SK-N-SH (cell line): ENCODE data around the gene STAMBP. TPM values are rescaled to one million over a fixed set of nuclear protein-coding genes. Genes with fewer than 3 reads are reported as not detected.
A peak's percentile ranks its signal among the peaks of the same experiment; 100 is the strongest.

Experiments
- CTCF ChIA-PET: fragments of 300-600, 350-600 bp; formaldehyde crosslinking; extraction: SDS; loops from one replicate; lab custom pipeline; 2021; lab: Yijun Ruan, JAX
- POLR2A ChIA-PET: fragments of 350-600 bp; sonication (Branson Sonifier 250); formaldehyde crosslinking; extraction: SDS; loops from one replicate; lab custom pipeline; 2020; ENCODE audit warnings: antibody characterized with exemption, inconsistent platforms; lab: Yijun Ruan, JAX
- DNase-seq: peaks from one replicate; pipeline ENCODE4 v3.0.0; 2012
- H2AFZ ChIP-seq: fragments of 200-600 bp; sonication (generic); 2 replicates; pipeline ENCODE4 v1.8.1; 2016; ENCODE audit warnings: antibody characterized with exemption, mild to moderate bottlenecking, low read depth
- H3F3A ChIP-seq: fragments of 200-600 bp; sonication (generic); replicated peaks from 2 replicates; pipeline ENCODE3; 2016; ENCODE audit warnings: antibody characterized with exemption, mild to moderate bottlenecking; ENCODE audit not compliant: insufficient read depth
- H3K27ac ChIP-seq, 2 experiments: fragments of 200-500 bp in 1 of 2; fragments of 200-600 bp in 1 of 2; sonication (Bioruptor generic) in 1 of 2; sonication (generic), shearing (Covaris generic) in 1 of 2; 2 replicates each; pipeline versions ENCODE4 v1.5.1 to v1.6.1; 2014 to 2016; ENCODE audit warnings: low read depth in 2 of 2, inconsistent platforms in 1 of 2, low read length in 1 of 2, mild to moderate bottlenecking in 1 of 2, mixed read lengths in 1 of 2
- H3K27me3 ChIP-seq: fragments of 200-600 bp; sonication (generic), shearing (Covaris generic); 2 replicates; pipeline ENCODE4 v1.6.1; 2016; ENCODE audit warnings: mixed run types; ENCODE audit not compliant: insufficient read depth
- H3K36me3 ChIP-seq, 2 experiments: fragments of 200-500 bp in 1 of 2; fragments of 200-600 bp in 1 of 2; sonication (Bioruptor generic) in 1 of 2; sonication (generic) in 1 of 2; replicated peaks in 1 of 2; 2 replicates each; pipeline versions ENCODE3 to v1.5.1; 2014 to 2016; ENCODE audit warnings: low read length in 1 of 2, mild to moderate bottlenecking in 1 of 2; ENCODE audit not compliant: insufficient read depth in 2 of 2, control insufficient read depth in 1 of 2
- H3K4me1 ChIP-seq, 2 experiments: fragments of 200-500 bp in 1 of 2; fragments of 200-600 bp in 1 of 2; sonication (Bioruptor generic) in 1 of 2; sonication (generic), shearing (Covaris generic) in 1 of 2; 2 replicates each; pipeline versions ENCODE4 v1.5.1 to v1.6.1; 2014 to 2016; ENCODE audit warnings: low read depth in 1 of 2, low read length in 1 of 2, mixed run types in 1 of 2; ENCODE audit not compliant: insufficient read depth in 2 of 2, control insufficient read depth in 1 of 2
- H3K4me2 ChIP-seq: fragments of 200-600 bp; sonication (generic), shearing (Covaris generic); 2 replicates; pipeline ENCODE4 v1.6.1; 2017; ENCODE audit warnings: mixed run types
- H3K4me3 ChIP-seq, 2 experiments: fragments of 200-500 bp in 1 of 2; fragments of 200-600 bp in 1 of 2; sonication (Bioruptor generic) in 1 of 2; sonication (generic), shearing (Covaris generic) in 1 of 2; 2 replicates each; pipeline versions ENCODE4 v1.5.1 to v1.8.1; 2014 to 2016; ENCODE audit warnings: low read depth in 2 of 2, inconsistent platforms in 1 of 2, low read length in 1 of 2, mild to moderate bottlenecking in 1 of 2, mixed read lengths in 1 of 2, moderate library complexity in 1 of 2
- H3K79me2 ChIP-seq: fragments of 200-600 bp; sonication (generic); 2 replicates; pipeline ENCODE4 v1.8.1; 2017; ENCODE audit warnings: mild to moderate bottlenecking; ENCODE audit not compliant: insufficient read depth
- H3K9ac ChIP-seq: fragments of 200-600 bp; sonication (generic); 2 replicates; pipeline ENCODE4 v1.6.1; 2017; ENCODE audit warnings: mixed run types
- H3K9me2 ChIP-seq: fragments of 200-600 bp; sonication (generic); 2 replicates; pipeline ENCODE4 v1.6.1; 2017; ENCODE audit warnings: mixed run types
- H3K9me3 ChIP-seq: fragments of 200-600 bp; sonication (generic); 2 replicates; pipeline ENCODE4 v1.6.1; 2017; ENCODE audit warnings: mixed run types, mild to moderate bottlenecking, moderate library complexity
- H4K20me1 ChIP-seq: fragments of 200-600 bp; sonication (generic); 2 replicates; pipeline ENCODE4 v1.6.1; 2017; ENCODE audit warnings: mild to moderate bottlenecking, mixed run types; ENCODE audit not compliant: insufficient read depth
- ELF1 ChIP-seq: IDR thresholded peaks from 2 replicates; pipeline ENCODE4 v1.4.0; 2012
- EP300 ChIP-seq, 2 experiments: IDR thresholded peaks; 2 replicates each; pipeline versions ENCODE4 v1.4.0 to v1.6.1; 2012; ENCODE audit warnings: borderline replicate concordance in 1 of 2, low read depth in 1 of 2, low read length in 1 of 2
- EZH2phosphoT487 ChIP-seq: fragments of 200-600 bp; sonication (generic); IDR thresholded peaks from 2 replicates; pipeline ENCODE4 v1.6.1; 2017; ENCODE audit warnings: low read depth, mixed run types, mild to moderate bottlenecking, antibody characterized with exemption, moderate library complexity, borderline replicate concordance
- FOXJ3 ChIP-seq: sonication (generic); formaldehyde crosslinking; IDR thresholded peaks from 2 replicates; pipeline ENCODE4 v1.5.1; 2020; ENCODE audit warnings: mild to moderate bottlenecking, missing genetic modification reagents
- FOXM1 ChIP-seq: IDR thresholded peaks from 2 replicates; pipeline ENCODE4 v1.4.0; 2012; ENCODE audit warnings: low read depth, mild to moderate bottlenecking
- NFIC ChIP-seq: IDR thresholded peaks from 2 replicates; pipeline ENCODE4 v1.4.0; 2012; ENCODE audit warnings: borderline replicate concordance
- NRF1 ChIP-seq: IDR thresholded peaks from 2 replicates; pipeline ENCODE4 v1.6.1; 2012; ENCODE audit warnings: low read depth, mild to moderate bottlenecking, low read length
- RCOR1 ChIP-seq: fragments of 150-350 bp; IDR thresholded peaks from 2 replicates; pipeline ENCODE4 v1.6.1; 2017; ENCODE audit warnings: antibody characterized with exemption, low read length
- REST ChIP-seq: IDR thresholded peaks from 2 replicates; pipeline ENCODE4 v1.6.1; 2012; ENCODE audit warnings: mild to moderate bottlenecking, low read depth, low read length, moderate library complexity
- SMC3 ChIP-seq: IDR thresholded peaks from 2 replicates; pipeline ENCODE4 v1.6.1; 2012; ENCODE audit warnings: low read depth, low read length, improper control_type of control experiment
- TAF1 ChIP-seq: IDR thresholded peaks from 2 replicates; pipeline ENCODE4 v1.6.1; 2012; ENCODE audit warnings: low read depth, mild to moderate bottlenecking, low read length, moderate library complexity, borderline replicate concordance
- USF1 ChIP-seq: IDR thresholded peaks from 2 replicates; pipeline ENCODE4 v1.4.0; 2012; ENCODE audit warnings: low read depth, borderline replicate concordance
- USF2 ChIP-seq: fragments of 150-350 bp; IDR thresholded peaks from 2 replicates; pipeline ENCODE4 v1.6.1; 2017; ENCODE audit warnings: antibody characterized with exemption, low read length, low read depth, borderline replicate concordance
- YY1 ChIP-seq: IDR thresholded peaks from 2 replicates; pipeline ENCODE4 v1.4.0; 2012; ENCODE audit warnings: low read depth, mild to moderate bottlenecking
- ZBTB33 ChIP-seq: IDR thresholded peaks from 2 replicates; pipeline ENCODE4 v1.4.0; 2012; ENCODE audit warnings: low read depth, borderline replicate concordance
- WGBS: methylation state at CpG from one replicate; pipeline ENCODE4 v1.1.6; 2017; ENCODE audit warnings: low lambda C conversion rate; 5-methylcytosine and 5-hydroxymethylcytosine counted together
- polyA plus RNA-seq, 3 experiments: library from polyadenylated mRNA; depleted of rRNA; stranded (reverse); fragments of >200 nt; gene quantifications; 2 replicates each; pipeline ENCODE4 v1.2.3, GENCODE V29; 2012

STAMBP gene
- polyA plus RNA-seq, 1 of the 3 experiments (the other 2 are of a cell fraction): 42.2 TPM

GRCh38 chr2:73837847-73838585, 9.3 kb downstream of the STAMBP start:
- peaks cover 0 to 12% of the 10 kb centered on the region in 2 experiments; a peak in 2 of 4 replicates for H3K4me1 ChIP-seq
- peaks cover 17 to 60% of the 10 kb centered on the region in 2 experiments for H3K36me3 ChIP-seq
- no peaks in the 10 kb centered on the region for H3K27me3 ChIP-seq
- H2AFZ ChIP-seq: no peak overlapping the region
- no peaks in the 10 kb centered on the region for H4K20me1 ChIP-seq
- H3K4me3 ChIP-seq: no peak overlapping the region
- peak overlapping the region in 1 of 2 experiments; percentile 25; a peak in 1 of 4 replicates for H3K27ac ChIP-seq
- WGBS: 97% methylated on average over 4 of the region's 4 CpGs
- H3K4me2 ChIP-seq: no peak overlapping the region
- DNase-seq: no peak
- H3K9me3 ChIP-seq: no peaks in the 10 kb centered on the region
- H3K9ac ChIP-seq: no peak overlapping the region
- H3K9me2 ChIP-seq: no peaks in the 10 kb centered on the region
- TF ChIP-seq SMC3 (no peak), YY1 (no peak), USF1 (no peak), EZH2phosphoT487 (no peak), FOXJ3 (CRISPR knock-in tag) (no peak), ZBTB33 (no peak), NFIC (no peak), TAF1 (no peak), USF2 (no peak), EP300 (IDR thresholded peaks at IDR 0.05; ENCODE audit: borderline replicate concordance in 1 of 2, low read depth in 1 of 2, low read length in 1 of 2) (no peak), NRF1 (no peak), ELF1 (no peak), RCOR1 (no peak), FOXM1 (no peak), REST (no peak)
- POLR2A ChIA-PET: interaction anchor here (0.9 kb wide), 1 partner anchor 18 kb away, joined by 3 read pairs; no protein-coding TSS in a partner anchor
- CTCF ChIA-PET: interaction anchor here (1.1 to 2.8 kb wide), 3 partner anchors 14 to 310 kb away, joined by 4 to 11 read pairs (median 4); no protein-coding TSS in a partner anchor
- H3K79me2 ChIP-seq: peaks cover 31% of the 10 kb centered on the region; the same call in 1 of the 2 replicates
- H3F3A ChIP-seq: no peaks in the 10 kb centered on the region
